Peyer's patch (tissue), 4 donors: ENCODE data around the gene YKT6. TPM values are rescaled to one million over a fixed set of nuclear protein-coding genes. Genes with fewer than 3 reads are reported as not detected.

Experiments
- DNase-seq, 3 donors: peaks; one replicate each; pipeline ENCODE4 v3.0.0-alpha.2; 2017 to 2019
- H3K27ac ChIP-seq, 4 donors: fragments of 200-600 bp; sonication (generic); one replicate each; pipeline ENCODE4 v1.5.1; 2016 to 2019
- H3K27me3 ChIP-seq, 2 donors: fragments of 200-600 bp; sonication (generic); one replicate each; pipeline ENCODE4 v1.5.1; 2019
- H3K36me3 ChIP-seq, 3 donors: fragments of 200-600 bp; sonication (generic); one replicate each; pipeline ENCODE4 v1.5.1; 2016 to 2019
- H3K4me1 ChIP-seq, 4 donors: fragments of 200-600 bp; sonication (generic); one replicate each; pipeline ENCODE4 v1.5.1; 2016 to 2019
- H3K4me3 ChIP-seq, 4 donors: fragments of 200-600 bp; sonication (generic); 1 replicate in 3 of 4; 2 replicates in 1 of 4; pipeline ENCODE4 v1.5.1; 2016 to 2019; ENCODE audit warnings: mild to moderate bottlenecking in 1 of 4
- H3K9me3 ChIP-seq, 4 donors: fragments of 200-600 bp; sonication (generic); one replicate each; pipeline ENCODE4 v1.5.1; 2016 to 2019; ENCODE audit warnings: mild to moderate bottlenecking in 1 of 4
- CTCF ChIP-seq, 6 experiments: fragments of 450-650 bp in 4 of 6; fragments of 200-600 bp in 2 of 6; sonication (generic) in 1 of 6; IDR thresholded peaks; one replicate each; pipeline ENCODE4 v1.5.1; 2017 to 2019; ENCODE audit warnings: antibody characterized with exemption in 6 of 6, mild to moderate bottlenecking in 3 of 6, moderate library complexity in 1 of 6
- POLR2A ChIP-seq, 2 donors: fragments of 450-650 bp; IDR thresholded peaks; one replicate each; pipeline ENCODE4 v1.5.1; 2017; ENCODE audit warnings: antibody characterized with exemption in 2 of 2, mild to moderate bottlenecking in 2 of 2, moderate library complexity in 2 of 2
- total RNA-seq, 4 donors: library from RNA; depleted of rRNA; stranded (reverse); fragments of >200 nt; gene quantifications; one replicate each; pipeline ENCODE4 v1.1.0, GENCODE V29; 2016

The YKT6 gene
- total RNA-seq, 4 donors from 2014 or later = 55.2 to 76.5 (median 67.0) TPM

GRCh38 chr7:44176486-44176885 is 24.3 kb upstream of the YKT6 start:
- no peak overlapping the region for H3K4me3 ChIP-seq
- TF ChIP-seq POLR2A (IDR thresholded peaks at IDR 0.05) = no peak

GRCh38 chr7:44177570-44178131 is 23.1 kb upstream of the YKT6 start:
- H3K4me1 ChIP-seq = no peaks in the 10 kb centered on the region
- no peak overlapping the region for H3K27ac ChIP-seq
- H3K9me3 ChIP-seq = peaks cover 0 to 2% (median 0%) of the 10 kb centered on the region in 4 donors
- no peak overlapping the region for H3K4me3 ChIP-seq
- H3K36me3 ChIP-seq = no peaks in the 10 kb centered on the region
- no peaks in the 10 kb centered on the region for H3K27me3 ChIP-seq
- DNase-seq = no peak
- no peak for TF ChIP-seq CTCF (IDR thresholded peaks at IDR 0.05)
- no peak for TF ChIP-seq POLR2A (IDR thresholded peaks at IDR 0.05)

More at GRCh38 chr7:44176486-44176885, 24.3 kb upstream of the YKT6 start:
- no peaks in the 10 kb centered on the region for H3K9me3 ChIP-seq
- H3K36me3 ChIP-seq = no peaks in the 10 kb centered on the region
- no peaks in the 10 kb centered on the region for H3K4me1 ChIP-seq
- no peak for DNase-seq
- no peak overlapping the region for H3K27ac ChIP-seq
- H3K27me3 ChIP-seq = no peaks in the 10 kb centered on the region

- Histone ChIP-seq H3K4me1 (no peaks in the 10 kb centered on the region), H3K4me3 (no peak overlapping the region), H3K27ac (no peak overlapping the region), H3K36me3 (no peaks in the 10 kb centered on the region), H3K27me3 (no peaks in the 10 kb centered on the region), H3K9me3 (peaks cover 0 to 4% (median 0%) of the 10 kb centered on the region in 4 donors)
- TF ChIP-seq POLR2A (IDR thresholded peaks at IDR 0.05) = no peak
- TF ChIP-seq CTCF (IDR thresholded peaks at IDR 0.05) = no peak
- no peak for DNase-seq
These were observed 20.1 kb upstream of the YKT6 start for GRCh38 chr7:44180631-44181030.

- Histone ChIP-seq H3K4me3 (no peak overlapping the region), H3K36me3 (no peaks in the 10 kb centered on the region), H3K9me3 (peaks cover 0 to 4% (median 0%) of the 10 kb centered on the region in 4 donors), H3K27me3 (no peaks in the 10 kb centered on the region), H3K27ac (no peak overlapping the region), H3K4me1 (no peaks in the 10 kb centered on the region)
- no peak for DNase-seq
- TF ChIP-seq POLR2A (IDR thresholded peaks at IDR 0.05) (no peak), CTCF (IDR thresholded peaks at IDR 0.05) (no peak)
These were observed 18.0 kb upstream of the YKT6 start for GRCh38 chr7:44182827-44183226.

GRCh38 chr7:44183386-44183785 is 17.4 kb upstream of the YKT6 start:
- TF ChIP-seq CTCF (IDR thresholded peaks at IDR 0.05) (no peak), POLR2A (IDR thresholded peaks at IDR 0.05) (no peak)
- H3K36me3 ChIP-seq = no peaks in the 10 kb centered on the region

GRCh38 chr7:44184206-44184872 is 16.4 kb upstream of the YKT6 start:
- H3K27ac ChIP-seq = no peak overlapping the region
- TF ChIP-seq CTCF (IDR thresholded peaks at IDR 0.05) = no peak
- no peak for TF ChIP-seq POLR2A (IDR thresholded peaks at IDR 0.05)
- H3K9me3 ChIP-seq = peaks cover 0 to 4% (median 0%) of the 10 kb centered on the region in 4 donors
- no peaks in the 10 kb centered on the region for H3K4me1 ChIP-seq
- no peak overlapping the region for H3K4me3 ChIP-seq
- DNase-seq = no peak
- H3K27me3 ChIP-seq = no peaks in the 10 kb centered on the region
- no peaks in the 10 kb centered on the region for H3K36me3 ChIP-seq

More at GRCh38 chr7:44183386-44183785, 17.4 kb upstream of the YKT6 start:
- Histone ChIP-seq H3K4me1 (no peaks in the 10 kb centered on the region), H3K4me3 (no peak overlapping the region), H3K27ac (no peak overlapping the region), H3K27me3 (no peaks in the 10 kb centered on the region), H3K9me3 (peaks cover 0 to 4% (median 0%) of the 10 kb centered on the region in 4 donors)
- DNase-seq = no peak
